Posterior vena cava (tissue), 2 donors: ENCODE results near the gene EEA1. TPM values are rescaled to one million over a fixed set of nuclear protein-coding genes. Genes with fewer than 3 reads are reported as not detected.
"Not testable (repeated sequence)": the region's sequence is repeated elsewhere in the genome, so short reads cannot be mapped to it uniquely, and the experiment has no call there.

ENCODE experiments used
- DNase-seq: peaks from one replicate; pipeline ENCODE4 v3.0.0-alpha.2; 2020; ENCODE audit warnings: low spot score
- intact Hi-C, 2 donors: fragments of 100-400 bp; cut with DNase I; formaldehyde crosslinking; loops; one replicate each; pipeline versions ENCODE4 v1.14.1 to v1.14.2; 2022 to 2023
- total RNA-seq, 2 donors: library from RNA; stranded (reverse); fragmentation: NEBNext Ultra II Directional; extraction: Animal tissue kit (Norgen Biotek cat#: 25700); gene quantifications; one replicate each; pipeline ENCODE4 v1.2.1, GENCODE V29; 2021
- donor health status: DM: yes; HTN: yes; CAD: no.
- donor health status: DM: yes; HTN: yes; CAD: no.

The EEA1 gene
- total RNA-seq, 2 donors from 2014 or later, result 42.4 to 48.2 TPM

DNA sequence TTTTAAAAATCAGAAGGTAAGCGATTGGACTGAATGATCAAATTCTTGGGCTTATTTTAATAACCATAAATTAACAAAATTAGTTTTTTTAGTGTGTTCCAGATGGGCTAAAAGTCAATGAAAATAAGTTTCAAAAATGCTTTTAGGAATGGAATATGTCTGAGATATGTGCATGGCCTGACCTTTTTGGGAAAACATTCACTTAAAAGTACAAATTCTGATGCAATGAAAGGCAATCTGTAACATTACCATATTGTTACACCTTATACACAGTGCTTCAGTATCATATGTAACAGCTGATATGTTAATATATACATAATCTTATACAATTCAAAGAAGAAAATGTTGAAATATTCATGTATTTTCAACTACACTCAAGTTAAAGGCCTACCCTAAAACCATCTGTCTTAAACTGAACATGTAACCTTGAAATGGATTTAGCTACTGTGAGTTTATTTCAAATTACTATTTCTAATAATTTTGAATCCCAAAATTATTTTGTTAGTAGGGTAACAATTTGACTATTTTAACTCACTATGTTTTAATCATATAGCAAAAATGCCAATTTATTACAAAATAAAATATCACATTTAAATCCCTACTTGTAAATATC is 84.8 kb downstream of the EEA1 start:
- intact Hi-C loops, result no loop called here
- no peak for DNase-seq

- DNase-seq, result no peak
- intact Hi-C loops, result no loop called here
Measured at GRCh38 chr12:92829686-92830282, 99.3 kb downstream of the EEA1 start.

- DNase-seq, result no peak
- intact Hi-C loops, result no loop called here
Measured at GRCh38 chr12:92828565-92828964, 100.5 kb downstream of the EEA1 start.

GRCh38 chr12:92827836-92828431 is 101.2 kb downstream of the EEA1 start:
- intact Hi-C loops, result no loop called here
- DNase-seq, result no peak

DNA sequence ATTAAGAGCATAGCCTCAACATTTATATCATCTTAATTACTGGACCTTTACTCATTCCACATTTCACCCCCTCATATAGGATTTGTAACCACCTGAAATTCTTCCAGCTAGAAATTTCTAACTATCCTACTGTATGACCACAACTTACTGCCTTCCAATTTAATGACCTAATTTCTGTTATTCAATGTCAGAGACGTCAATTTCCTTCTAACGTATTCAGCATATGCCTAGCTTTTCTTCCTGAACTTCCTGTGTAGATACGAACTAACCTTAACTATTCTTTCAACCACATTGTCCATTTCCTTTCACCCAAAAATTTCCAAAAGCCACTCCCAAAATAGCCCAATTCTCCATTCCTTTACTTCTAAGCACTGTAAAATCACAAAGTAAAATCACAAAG is 108.0 kb downstream of the EEA1 start:
- intact Hi-C loops, result no loop called here
- DNase-seq, result no peak

DNA sequence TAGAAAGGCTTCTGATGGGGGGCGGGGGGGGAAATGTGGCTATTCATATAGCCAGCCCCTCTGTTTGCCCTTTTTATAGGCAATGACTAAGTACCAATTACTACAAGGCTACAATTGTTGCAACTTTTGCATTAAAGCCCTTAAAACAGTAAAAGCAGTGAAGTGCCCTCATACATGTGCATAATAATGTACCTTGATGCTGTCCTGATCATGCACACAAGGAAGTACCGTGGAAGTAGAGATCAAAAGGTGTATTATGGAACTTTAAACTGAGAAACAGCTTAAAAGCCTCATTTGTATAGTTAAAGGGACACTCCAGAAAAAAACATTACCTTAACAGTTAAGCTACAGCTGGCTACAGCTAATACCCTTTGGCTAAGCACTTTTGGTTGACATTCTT is 114.5 kb downstream of the EEA1 start:
- intact Hi-C loops, result no loop called here
- DNase-seq, result no peak

DNA sequence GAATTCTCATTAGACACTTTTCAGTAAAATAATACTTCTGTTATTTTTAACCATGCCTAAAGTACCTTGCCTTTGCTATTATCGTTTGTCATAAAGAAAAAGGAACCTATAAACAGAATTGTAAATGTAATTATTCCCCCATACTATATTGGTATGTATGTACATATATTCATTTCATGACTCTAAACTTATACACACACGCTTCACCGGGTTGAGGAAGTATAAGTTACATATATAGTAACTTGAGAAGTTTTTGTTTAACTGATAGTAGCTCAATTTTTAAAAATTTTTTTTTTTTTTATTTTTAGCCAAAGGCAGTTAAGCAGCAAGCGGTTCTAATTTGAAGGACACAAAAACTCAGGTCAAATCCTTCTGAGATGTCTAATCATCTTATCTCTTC is 118.7 kb downstream of the EEA1 start:
- intact Hi-C loops, result no loop called here
- DNase-seq, result no peak

DNA sequence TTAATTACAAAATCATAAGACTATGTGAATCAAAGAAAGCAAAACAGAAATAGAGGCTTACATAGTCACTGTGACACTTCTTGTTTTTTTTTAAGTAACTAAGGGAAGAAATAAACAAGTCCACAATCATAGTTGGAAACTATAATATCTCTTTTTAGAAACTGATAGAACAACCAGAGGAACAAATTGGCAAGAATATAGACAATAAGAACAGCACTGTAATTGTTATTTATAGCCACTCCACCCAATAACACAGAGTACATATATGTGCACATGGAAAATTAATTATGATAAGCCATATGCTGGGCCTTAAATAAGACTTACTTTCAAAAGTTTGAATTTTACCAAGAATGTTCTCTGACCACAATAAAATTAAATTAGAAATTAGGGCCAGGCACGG is 125.2 kb downstream of the EEA1 start:
- intact Hi-C loops, result no loop called here
- DNase-seq, result no peak

DNA sequence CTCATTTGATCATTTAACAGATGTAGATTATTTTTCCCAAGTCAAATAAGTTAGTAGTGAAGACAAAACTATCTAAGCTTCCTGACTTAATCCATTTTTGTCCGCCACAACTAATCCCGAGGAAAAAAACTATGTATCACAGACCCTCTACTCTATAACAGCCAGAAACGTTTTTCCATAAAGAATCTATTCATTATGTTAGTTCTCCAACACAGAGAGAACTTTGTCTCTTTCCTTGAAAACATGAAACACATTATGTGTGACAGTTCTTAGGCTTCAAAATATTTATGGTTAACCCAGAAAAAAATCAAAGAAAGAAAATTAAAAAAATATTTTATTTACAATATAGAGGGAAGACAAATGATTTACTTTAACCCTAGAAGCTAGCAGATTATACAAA is 126.2 kb downstream of the EEA1 start:
- DNase-seq, result no peak
- intact Hi-C loops, result no loop called here

- intact Hi-C loops, result no loop called here
- DNase-seq, result no peak
Measured at GRCh38 chr12:92796650-92797049, 132.4 kb downstream of the EEA1 start.

DNA sequence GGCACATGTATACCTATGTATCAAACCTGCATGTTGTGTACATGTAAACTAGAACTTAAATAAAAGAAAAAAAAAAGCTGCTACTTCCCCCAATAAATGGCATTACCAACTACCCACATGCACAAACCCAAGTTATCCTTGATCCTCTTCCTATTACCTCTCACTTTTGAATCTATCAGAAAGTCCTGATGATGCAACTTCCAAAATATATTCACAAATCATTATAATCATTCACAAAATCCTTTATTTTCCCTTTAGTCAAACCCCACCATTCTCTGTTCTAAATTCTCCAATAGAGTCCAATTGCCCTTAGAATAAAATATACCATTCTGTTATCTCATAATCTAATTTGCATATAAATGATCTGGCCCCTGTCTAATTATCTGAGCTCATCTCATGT is 134.3 kb downstream of the EEA1 start:
- intact Hi-C loops, result no loop called here
- no peak for DNase-seq

DNA sequence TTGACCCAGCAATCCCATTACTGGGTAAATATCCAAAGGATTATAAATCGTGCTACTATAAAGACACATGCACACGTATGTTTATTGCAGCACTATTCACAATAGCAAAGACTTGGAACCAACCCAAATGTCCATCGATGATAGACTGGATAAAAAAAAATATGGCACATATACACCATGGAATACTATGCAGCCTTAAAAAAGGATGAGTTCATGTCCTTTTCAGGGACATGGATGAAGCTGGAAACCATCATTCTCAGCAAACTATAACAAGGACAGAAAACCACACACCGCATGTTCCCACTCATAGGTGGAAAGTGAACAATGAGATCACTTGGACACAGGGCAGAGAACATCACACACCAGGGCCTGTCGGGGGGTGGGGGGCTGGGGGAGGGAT is 134.7 kb downstream of the EEA1 start:
- intact Hi-C loops, DNase-seq: not testable (repeated sequence)

DNA sequence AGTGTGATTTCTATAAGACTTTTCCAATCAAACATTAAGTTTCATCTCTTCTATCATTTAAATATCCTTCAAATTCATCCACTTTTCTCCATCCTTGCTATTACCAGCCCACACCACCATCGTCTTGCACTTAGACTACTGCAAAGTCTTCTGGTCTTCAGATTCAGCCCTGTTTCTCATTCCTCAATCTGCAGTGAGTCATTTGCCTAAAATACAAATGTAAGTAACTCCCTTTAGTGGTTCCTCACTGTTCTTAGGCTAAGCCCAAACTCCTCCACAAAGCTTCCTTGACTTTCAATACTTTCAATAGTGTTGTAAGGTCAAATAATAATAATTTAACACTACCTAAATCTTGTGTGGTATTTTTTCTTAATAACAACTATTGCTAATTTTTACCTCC is 143.1 kb downstream of the EEA1 start:
- intact Hi-C loops, result no loop called here
- DNase-seq, result no peak

DNA sequence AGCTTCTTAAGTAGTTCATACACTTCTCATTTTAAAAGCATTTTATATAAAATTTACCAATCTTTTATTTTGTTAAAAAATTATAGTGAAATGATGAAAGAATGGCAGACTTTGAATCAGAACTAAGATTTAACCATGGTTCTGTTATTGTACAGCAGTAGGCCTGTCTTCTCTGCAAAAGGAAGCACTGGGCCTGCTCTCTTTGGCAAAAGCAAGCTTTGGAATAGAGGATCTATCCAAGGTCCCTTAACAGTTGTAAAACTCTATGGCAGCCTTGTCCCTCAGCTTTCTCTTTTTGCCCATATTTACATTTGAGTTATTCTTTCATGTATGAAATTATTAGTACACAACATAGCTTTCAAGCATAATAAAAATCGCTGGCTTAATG is 143.5 kb downstream of the EEA1 start:
- intact Hi-C loops, result no loop called here
- no peak for DNase-seq

GRCh38 chr12:92784797-92785562 is 144.1 kb downstream of the EEA1 start:
- no peak for DNase-seq
- intact Hi-C loops, result no loop called here

DNA sequence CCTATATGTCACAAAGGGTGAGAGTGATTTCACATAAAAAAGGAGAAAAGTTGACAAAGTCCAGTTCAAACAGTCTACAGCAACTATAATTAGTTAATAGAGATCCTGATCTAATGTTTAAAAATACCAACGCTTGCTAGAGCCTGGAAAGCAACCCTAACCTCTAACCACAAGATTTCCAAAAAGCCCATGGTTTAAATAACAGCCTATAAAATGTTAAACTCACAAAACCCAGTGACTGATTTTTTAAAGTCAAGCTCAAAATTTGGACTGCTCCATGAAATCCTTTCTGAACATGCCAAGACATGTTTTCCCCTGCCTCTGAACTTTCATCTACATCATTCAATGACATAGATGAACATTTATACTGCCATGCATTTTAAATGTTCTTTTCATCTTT is 144.7 kb downstream of the EEA1 start:
- no peak for DNase-seq
- intact Hi-C loops, result no loop called here

DNA sequence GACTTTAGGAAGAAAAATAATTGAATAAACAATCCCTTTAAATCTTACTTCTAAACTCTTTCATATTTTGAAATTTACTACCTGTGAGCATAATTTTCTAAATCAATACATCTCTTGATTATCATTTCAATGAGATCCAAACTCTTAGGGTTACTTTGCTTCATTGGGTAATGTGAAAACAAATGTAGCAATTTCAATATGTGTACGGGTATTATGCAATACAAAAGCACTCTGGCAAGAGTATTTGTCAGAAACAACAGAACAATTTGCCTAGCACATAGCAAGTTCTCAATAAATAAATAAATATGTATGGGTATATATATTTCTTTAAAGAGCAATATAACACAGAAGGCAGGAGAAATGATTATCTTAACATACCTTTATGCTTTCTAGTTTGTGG is 149.2 kb downstream of the EEA1 start:
- intact Hi-C loops, result loop anchor here in 1 of 2 donors (5.0 kb wide), 1 partner anchor 697 kb away; no protein-coding TSS in a partner anchor
- DNase-seq, result no peak

DNA sequence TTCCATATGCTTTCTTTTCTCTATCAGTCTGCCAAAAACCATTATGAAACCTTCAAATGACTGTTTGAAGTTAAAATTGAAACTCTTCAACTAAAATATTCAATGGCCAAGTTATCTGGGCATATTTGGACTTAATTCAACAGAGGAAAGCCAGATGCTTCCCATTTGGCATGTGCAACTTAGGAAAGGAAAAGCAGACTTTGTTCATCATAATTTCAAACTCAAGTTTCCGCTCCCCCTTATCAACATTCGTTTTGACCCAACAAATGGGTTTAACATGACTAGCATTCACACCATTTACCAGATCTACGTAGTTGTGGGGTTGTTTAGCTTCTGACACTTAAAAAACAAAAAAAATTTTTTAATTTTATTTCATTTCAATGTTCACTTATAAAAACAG is 150.6 kb downstream of the EEA1 start:
- DNase-seq, result no peak
- intact Hi-C loops, result loop anchor here in 1 of 2 donors (5.0 kb wide), 1 partner anchor 699 kb away; no protein-coding TSS in a partner anchor

DNA sequence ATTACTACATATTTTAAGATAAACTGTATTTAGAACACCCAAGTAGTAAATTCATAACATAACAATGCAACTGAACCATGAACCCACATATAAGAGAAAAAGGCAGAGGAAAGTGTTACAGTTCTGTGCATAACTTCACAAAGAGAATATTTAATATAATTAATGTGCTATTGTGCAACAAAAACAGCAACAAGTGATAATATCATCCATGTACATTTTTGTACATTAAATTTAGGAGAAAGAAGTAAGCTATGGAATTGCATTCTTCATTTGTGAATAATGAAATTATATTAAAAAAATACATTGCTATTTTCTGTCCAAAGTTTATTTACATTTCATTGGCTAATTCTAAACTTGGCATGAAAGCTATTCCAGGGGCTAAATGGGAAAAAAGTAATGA is 153.7 kb downstream of the EEA1 start:
- no peak for DNase-seq
- intact Hi-C loops, result loop anchor here in 1 of 2 donors (5.0 kb wide), 1 partner anchor 702 kb away; no protein-coding TSS in a partner anchor

- intact Hi-C loops, result no loop called here
- DNase-seq, result no peak
Measured at GRCh38 chr12:92771001-92771400, 158.1 kb downstream of the EEA1 start.
